Measurements from ENCODE around the gene PAM. TPM values are rescaled to one million over a fixed set of nuclear protein-coding genes. Genes with fewer than 3 reads are reported as not detected.

The PAM gene
- total and polyA plus RNA-seq, 2 donors (not counting 3 experiments of a cell fraction or from before 2014, with no cell fraction given): 118 to 176 TPM

DNA sequence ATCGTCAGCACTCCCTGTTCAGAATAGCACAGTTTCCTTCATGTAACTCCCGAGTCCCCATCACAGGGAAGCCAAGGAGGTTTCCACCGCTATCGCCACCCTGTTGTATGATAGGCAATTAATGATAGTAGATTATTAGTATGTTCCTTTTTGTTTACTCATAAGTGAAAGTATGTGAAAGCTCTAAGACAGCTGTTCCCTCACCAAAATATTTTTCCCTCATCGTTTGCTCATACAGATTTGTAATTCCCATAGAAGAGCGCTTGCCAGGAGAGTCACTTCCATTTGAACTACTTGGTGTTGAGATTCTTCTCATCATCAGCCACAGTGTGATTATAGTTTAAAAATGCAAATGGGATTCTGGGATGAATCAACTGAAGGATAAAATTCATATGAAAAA is 140.9 kb downstream of the PAM start:
- no peaks in the 10 kb centered on the region for H3K79me2 ChIP-seq (ENCODE audit: control insufficient read depth, insufficient read depth, low read length)
- no peak overlapping the region for H3K4me3 ChIP-seq (replicated peaks in 1 of 3; ENCODE audit: insufficient read depth in 1 of 3, low read depth in 1 of 3, low read length in 3 of 3)
- H4K20me1 ChIP-seq (replicated peaks; ENCODE audit: control insufficient read depth, extremely low read depth, insufficient read depth, low read length): no peaks in the 10 kb centered on the region
- H3K4me2 ChIP-seq (ENCODE audit: insufficient read depth, low read length): no peak overlapping the region
- H3K9me3 ChIP-seq (replicated peaks; ENCODE audit: control insufficient read depth, insufficient read depth, low read length): no peaks in the 10 kb centered on the region
- FAIRE-seq (no peak), DNase-seq (ENCODE audit: low read depth, low spot score) (no peak)
- H2AFZ ChIP-seq (ENCODE audit: low read depth, low read length): no peak overlapping the region
- H3K27me3 ChIP-seq (ENCODE audit: control insufficient read depth in 2 of 2, insufficient read depth in 2 of 2, low read length in 2 of 2): no peaks in the 10 kb centered on the region
- H3K36me3 ChIP-seq (ENCODE audit: control insufficient read depth in 2 of 2, extremely low read depth in 1 of 2, insufficient read depth in 2 of 2, low read length in 2 of 2): no peaks in the 10 kb centered on the region
- BruUV-seq (replicated peaks): no TSS peak
- H3K9ac ChIP-seq (replicated peaks; ENCODE audit: extremely low read depth, insufficient read depth, low read length): no peak overlapping the region
- ChIA-PET CTCF (interaction anchor here (1.2 kb wide), 1 partner anchor 21 kb away, joined by 4 read pairs; no protein-coding TSS in a partner anchor), POLR2A (no interaction called here)
- TF ChIP-seq EZH2 (IDR thresholded peaks at IDR 0.05; ENCODE audit: borderline replicate concordance, low read depth, low read length, severe bottlenecking): no peak
- TF ChIP-seq POLR2AphosphoS5 (IDR thresholded peaks at IDR 0.05; ENCODE audit: insufficient read depth, low read depth, low read length): no peak
- H3K4me1 ChIP-seq (ENCODE audit: control insufficient read depth, extremely low read depth, insufficient read depth, low read length): no peaks in the 10 kb centered on the region
- dilution Hi-C loops (cut with MboI; ENCODE audit: extremely low pct_ligation_motif_present, low sequenced_read_pairs) (no loop called here), intact Hi-C loops (cut with micrococcal nuclease) (no loop called here)
- no peaks in the 10 kb centered on the region for H3K9me1 ChIP-seq (replicated peaks; ENCODE audit: control insufficient read depth, extremely low read depth, insufficient read depth, low read length)
- H3K27ac ChIP-seq (ENCODE audit: insufficient read depth, low read depth, low read length): no peak overlapping the region

- POLR2A ChIA-PET: no interaction called here
- Histone ChIP-seq H3K79me2 (ENCODE audit: control insufficient read depth, insufficient read depth, low read length) (no peaks in the 10 kb centered on the region), H3K4me1 (ENCODE audit: control insufficient read depth, extremely low read depth, insufficient read depth, low read length) (no peaks in the 10 kb centered on the region), H2AFZ (ENCODE audit: low read depth, low read length) (no peak overlapping the region), H3K9ac (replicated peaks; ENCODE audit: extremely low read depth, insufficient read depth, low read length) (no peak overlapping the region), H4K20me1 (replicated peaks; ENCODE audit: control insufficient read depth, extremely low read depth, insufficient read depth, low read length) (no peaks in the 10 kb centered on the region), H3K9me1 (replicated peaks; ENCODE audit: control insufficient read depth, extremely low read depth, insufficient read depth, low read length) (no peaks in the 10 kb centered on the region), H3K4me2 (ENCODE audit: insufficient read depth, low read length) (no peak overlapping the region), H3K36me3 (ENCODE audit: control insufficient read depth in 2 of 2, extremely low read depth in 1 of 2, insufficient read depth in 2 of 2, low read length in 2 of 2) (no peaks in the 10 kb centered on the region), H3K4me3 (replicated peaks in 1 of 3; ENCODE audit: insufficient read depth in 1 of 3, low read depth in 1 of 3, low read length in 3 of 3) (no peak overlapping the region), H3K27me3 (ENCODE audit: control insufficient read depth in 2 of 2, insufficient read depth in 2 of 2, low read length in 2 of 2) (no peaks in the 10 kb centered on the region), H3K27ac (ENCODE audit: insufficient read depth, low read depth, low read length) (no peak overlapping the region), H3K9me3 (replicated peaks; ENCODE audit: control insufficient read depth, insufficient read depth, low read length) (no peaks in the 10 kb centered on the region)
- dilution Hi-C loops (cut with MboI; ENCODE audit: extremely low pct_ligation_motif_present, low sequenced_read_pairs) (no loop called here), intact Hi-C loops (cut with micrococcal nuclease) (no loop called here)
- CTCF ChIA-PET: no interaction called here
- DNase-seq (ENCODE audit: low read depth, low spot score) (no peak), FAIRE-seq (no peak)
- no TSS peak for BruUV-seq (replicated peaks)
- TF ChIP-seq, protein P1, sequence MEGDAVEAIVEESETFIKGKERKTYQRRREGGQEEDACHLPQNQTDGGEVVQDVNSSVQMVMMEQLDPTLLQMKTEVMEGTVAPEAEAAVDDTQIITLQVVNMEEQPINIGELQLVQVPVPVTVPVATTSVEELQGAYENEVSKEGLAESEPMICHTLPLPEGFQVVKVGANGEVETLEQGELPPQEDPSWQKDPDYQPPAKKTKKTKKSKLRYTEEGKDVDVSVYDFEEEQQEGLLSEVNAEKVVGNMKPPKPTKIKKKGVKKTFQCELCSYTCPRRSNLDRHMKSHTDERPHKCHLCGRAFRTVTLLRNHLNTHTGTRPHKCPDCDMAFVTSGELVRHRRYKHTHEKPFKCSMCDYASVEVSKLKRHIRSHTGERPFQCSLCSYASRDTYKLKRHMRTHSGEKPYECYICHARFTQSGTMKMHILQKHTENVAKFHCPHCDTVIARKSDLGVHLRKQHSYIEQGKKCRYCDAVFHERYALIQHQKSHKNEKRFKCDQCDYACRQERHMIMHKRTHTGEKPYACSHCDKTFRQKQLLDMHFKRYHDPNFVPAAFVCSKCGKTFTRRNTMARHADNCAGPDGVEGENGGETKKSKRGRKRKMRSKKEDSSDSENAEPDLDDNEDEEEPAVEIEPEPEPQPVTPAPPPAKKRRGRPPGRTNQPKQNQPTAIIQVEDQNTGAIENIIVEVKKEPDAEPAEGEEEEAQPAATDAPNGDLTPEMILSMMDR (IDR thresholded peaks at IDR 0.05; ENCODE audit: extremely low read depth in 1 of 2, insufficient read depth in 1 of 2, low read depth in 1 of 2, low read length in 2 of 2): no peak
- no peak for TF ChIP-seq EZH2 (IDR thresholded peaks at IDR 0.05; ENCODE audit: borderline replicate concordance, low read depth, low read length, severe bottlenecking)
- TF ChIP-seq GATA2 (IDR thresholded peaks at IDR 0.05; ENCODE audit: insufficient read depth, insufficient read length, low read depth, low read length): no peak
- TF ChIP-seq POLR2AphosphoS5 (IDR thresholded peaks at IDR 0.05; ENCODE audit: insufficient read depth, low read depth, low read length): no peak
These were observed 146.5 kb downstream of the PAM start for GRCh38 chr5:102901424-102902134.
